ENCODE measurements around the gene NAV3. TPM values are rescaled to one million over a fixed set of nuclear protein-coding genes. Genes with fewer than 3 reads are reported as not detected.

NAV3 gene
- total and polyA plus RNA-seq, 2 donors (not counting 1 experiment from before 2014, with no cell fraction given) = not detected

- POLR2A ChIA-PET = no interaction called here
- H3K4me1 Mint-ChIP-seq = no peaks in the 10 kb centered on the region
Measured at GRCh38 chr12:77818351-77818750, 12.3 kb upstream of the NAV3 start.

GRCh38 chr12:77821699-77822203, 8.9 kb upstream of the NAV3 start:
- Mint-ChIP-seq H3K27ac (no peak overlapping the region), H3K9me3 (ENCODE audit: insufficient read depth) (no peaks in the 10 kb centered on the region), H3K4me3 (no peak overlapping the region), H3K4me1 (no peaks in the 10 kb centered on the region), H3K27me3 (no peaks in the 10 kb centered on the region)
- Histone ChIP-seq H3K4me1 (ENCODE audit: control insufficient read depth in 2 of 2, insufficient read depth in 2 of 2, low read length in 2 of 2) (no peaks in the 10 kb centered on the region), H3K36me3 (replicated peaks in 1 of 2; ENCODE audit: control extremely low read depth in 1 of 2, control insufficient read depth in 1 of 2, extremely low read depth in 1 of 2, insufficient read depth in 2 of 2, low read length in 1 of 2) (no peaks in the 10 kb centered on the region), H3K27me3 (replicated peaks in 1 of 4; ENCODE audit: control extremely low read depth in 1 of 4, control insufficient read depth in 3 of 4, insufficient read depth in 4 of 4, low read length in 3 of 4) (no peaks in the 10 kb centered on the region), H2AFZ (ENCODE audit: insufficient read depth, low read depth, low read length, poor library complexity, severe bottlenecking) (no peak overlapping the region), H3K4me3 (ENCODE audit: control extremely low read depth in 1 of 5, extremely low read depth in 1 of 5, insufficient read depth in 1 of 5, low read depth in 2 of 5, low read length in 4 of 5) (no peak overlapping the region), H3K27ac (ENCODE audit: low read length in 2 of 2) (no peak overlapping the region), H3K9ac (ENCODE audit: low read length) (no peak overlapping the region), H3K9me3 (ENCODE audit: control extremely low read depth in 1 of 3, control insufficient read depth in 2 of 3, insufficient read depth in 1 of 3, low read length in 2 of 3) (no peaks in the 10 kb centered on the region), H3K79me2 (ENCODE audit: control insufficient read depth, insufficient read depth, low read length) (no peaks in the 10 kb centered on the region), H3K4me2 (replicated peaks; ENCODE audit: low read depth, low read length, poor library complexity, severe bottlenecking) (no peak overlapping the region), H4K20me1 (ENCODE audit: control insufficient read depth, insufficient read depth, low read length, poor library complexity, severe bottlenecking) (no peaks in the 10 kb centered on the region)
- intact Hi-C loops (cut with micrococcal nuclease) = no loop called here
- CTCF ChIA-PET = no interaction called here
- DNase-seq = no peak
- ATAC-seq (ENCODE audit: low read depth) = no peak
- no CpG with 5 or more reads among the region's 2 CpGs for WGBS (ENCODE audit: insufficient coverage)
- POLR2A ChIA-PET = no interaction called here
- TF ChIP-seq EZH2 (IDR thresholded peaks at IDR 0.05; ENCODE audit: borderline replicate concordance, insufficient read depth, low read depth, low read length, poor library complexity, severe bottlenecking) (no peak), CTCF (IDR thresholded peaks at IDR 0.05) (no peak)

More at GRCh38 chr12:77818351-77818750, 12.3 kb upstream of the NAV3 start:
- Histone ChIP-seq H3K79me2 (ENCODE audit: control insufficient read depth, insufficient read depth, low read length) (no peaks in the 10 kb centered on the region), H4K20me1 (ENCODE audit: control insufficient read depth, insufficient read depth, low read length, poor library complexity, severe bottlenecking) (no peaks in the 10 kb centered on the region), H3K9me3 (ENCODE audit: control extremely low read depth in 1 of 3, control insufficient read depth in 2 of 3, insufficient read depth in 1 of 3, low read length in 2 of 3) (no peaks in the 10 kb centered on the region), H3K4me2 (replicated peaks; ENCODE audit: low read depth, low read length, poor library complexity, severe bottlenecking) (no peak overlapping the region), H3K27ac (ENCODE audit: low read length in 2 of 2) (no peak overlapping the region), H3K36me3 (replicated peaks in 1 of 2; ENCODE audit: control extremely low read depth in 1 of 2, control insufficient read depth in 1 of 2, extremely low read depth in 1 of 2, insufficient read depth in 2 of 2, low read length in 1 of 2) (no peaks in the 10 kb centered on the region), H3K9ac (ENCODE audit: low read length) (no peak overlapping the region), H3K4me3 (ENCODE audit: control extremely low read depth in 1 of 5, extremely low read depth in 1 of 5, insufficient read depth in 1 of 5, low read depth in 2 of 5, low read length in 4 of 5) (no peak overlapping the region), H3K4me1 (ENCODE audit: control insufficient read depth in 2 of 2, insufficient read depth in 2 of 2, low read length in 2 of 2) (no peaks in the 10 kb centered on the region), H3K27me3 (replicated peaks in 1 of 4; ENCODE audit: control extremely low read depth in 1 of 4, control insufficient read depth in 3 of 4, insufficient read depth in 4 of 4, low read length in 3 of 4) (no peaks in the 10 kb centered on the region), H2AFZ (ENCODE audit: insufficient read depth, low read depth, low read length, poor library complexity, severe bottlenecking) (no peak overlapping the region)
- no CpG with 5 or more reads among the region's 4 CpGs for WGBS (ENCODE audit: insufficient coverage)
- H3K9me3 Mint-ChIP-seq (ENCODE audit: insufficient read depth) = no peaks in the 10 kb centered on the region
- no peaks in the 10 kb centered on the region for H3K27me3 Mint-ChIP-seq
- no peak overlapping the region for H3K4me3 Mint-ChIP-seq
- TF ChIP-seq CTCF (IDR thresholded peaks at IDR 0.05) (no peak), EZH2 (IDR thresholded peaks at IDR 0.05; ENCODE audit: borderline replicate concordance, insufficient read depth, low read depth, low read length, poor library complexity, severe bottlenecking) (no peak)
- no peak for ATAC-seq (ENCODE audit: low read depth)
- intact Hi-C loops (cut with micrococcal nuclease) = no loop called here
- CTCF ChIA-PET = no interaction called here
- H3K27ac Mint-ChIP-seq = no peak overlapping the region
- DNase-seq = no peak
